GM21576 (cell line): Measurements from ENCODE around the gene PTPRN2.

ENCODE experiments used
- ATAC-seq: cut with Tn5 transposase; IDR thresholded peaks from one replicate; pipeline ENCODE4 v1.9.1; 2021; ENCODE audit warnings: mild to moderate bottlenecking, moderate library complexity; ENCODE audit not compliant: unreplicated experiment

PTPRN2 gene

GRCh38 chr7:158447506-158448171 is 140.0 kb downstream of the PTPRN2 start:
- no peak for ATAC-seq

- no peak for ATAC-seq
These were observed 140.5 kb downstream of the PTPRN2 start for GRCh38 chr7:158447151-158447505.

GRCh38 chr7:158446706-158447105 is 140.9 kb downstream of the PTPRN2 start:
- no peak for ATAC-seq

GRCh38 chr7:158446281-158446680 is 141.3 kb downstream of the PTPRN2 start:
- no peak for ATAC-seq

- ATAC-seq = no peak
These were observed 142.0 kb downstream of the PTPRN2 start for GRCh38 chr7:158445421-158446175.

- ATAC-seq = no peak
These were observed 142.9 kb downstream of the PTPRN2 start for GRCh38 chr7:158444501-158445420.

- ATAC-seq = no peak
These were observed 143.7 kb downstream of the PTPRN2 start for GRCh38 chr7:158443688-158444483.

GRCh38 chr7:158443014-158443687 is 144.5 kb downstream of the PTPRN2 start:
- ATAC-seq = no peak

GRCh38 chr7:158442260-158442659 is 145.4 kb downstream of the PTPRN2 start:
- no peak for ATAC-seq

- no peak for ATAC-seq
These were observed 148.6 kb downstream of the PTPRN2 start for GRCh38 chr7:158439035-158439434.

- ATAC-seq = no peak
These were observed 155.0 kb downstream of the PTPRN2 start for GRCh38 chr7:158432369-158433341.

- ATAC-seq = no peak
These were observed 155.7 kb downstream of the PTPRN2 start for GRCh38 chr7:158431941-158432347.

GRCh38 chr7:158431055-158431940 is 156.3 kb downstream of the PTPRN2 start:
- ATAC-seq = no peak

- no peak for ATAC-seq
These were observed 157.2 kb downstream of the PTPRN2 start for GRCh38 chr7:158430308-158431034.

GRCh38 chr7:158428837-158429753 is 158.5 kb downstream of the PTPRN2 start:
- no peak for ATAC-seq

- no peak for ATAC-seq
These were observed 159.3 kb downstream of the PTPRN2 start for GRCh38 chr7:158428131-158428836.
